ENCODE measurements around the gene NDUFV2.

NDUFV2 gene

GRCh38 chr18:9136315-9137155 is 34.0 kb downstream of the NDUFV2 start, which contains the start of gene ANKRD12:
TSS of gene ANKRD12 (plus strand) at chr18:9136781. CDS start at chr18:9182433, 45,652 bp downstream.
- ATAC-seq: peak; percentile 89
- TF ChIP-seq OSR1 (CRISPR knock-in tag; IDR thresholded peaks at IDR 0.05) (no peak), RARB (CRISPR knock-in tag; IDR thresholded peaks at IDR 0.05) (no peak), ZNF8 (CRISPR knock-in tag; IDR thresholded peaks at IDR 0.05) (no peak), BACH2 (CRISPR knock-in tag; IDR thresholded peaks at IDR 0.05; ENCODE audit: borderline replicate concordance) (no peak), ARNTL (CRISPR knock-in tag; IDR thresholded peaks at IDR 0.05; ENCODE audit: borderline replicate concordance, low read depth) (peak; percentile 96), TCF4 (CRISPR knock-in tag; IDR thresholded peaks at IDR 0.05; ENCODE audit: borderline replicate concordance) (no peak), ZNF70 (CRISPR knock-in tag; IDR thresholded peaks at IDR 0.05) (no peak), ZFP3 (CRISPR knock-in tag; IDR thresholded peaks at IDR 0.05) (no peak), CREB5 (CRISPR knock-in tag; IDR thresholded peaks at IDR 0.05; ENCODE audit: low read depth) (no peak), ZNF565 (CRISPR knock-in tag; conservative IDR thresholded peaks at IDR 0.05; ENCODE audit: low read depth) (no peak), TOX (CRISPR knock-in tag; IDR thresholded peaks at IDR 0.05; ENCODE audit: borderline replicate concordance) (no peak), PPARA (CRISPR knock-in tag; IDR thresholded peaks at IDR 0.05; ENCODE audit: borderline replicate concordance) (no peak), PATZ1 (CRISPR knock-in tag; IDR thresholded peaks at IDR 0.05; ENCODE audit: borderline replicate concordance) (0 out of 2 replicates have a peak, but pooled peaks have one; percentile 15), ZC3H10 (CRISPR knock-in tag; IDR thresholded peaks at IDR 0.05) (no peak), GLIS3 (CRISPR knock-in tag; IDR thresholded peaks at IDR 0.05) (no peak), ESRRG (CRISPR knock-in tag; IDR thresholded peaks at IDR 0.05) (no peak), CSRNP3 (CRISPR knock-in tag; IDR thresholded peaks at IDR 0.05) (no peak), ISL1 (CRISPR knock-in tag; IDR thresholded peaks at IDR 0.05) (no peak), SNAI2 (CRISPR knock-in tag; IDR thresholded peaks at IDR 0.05) (no peak), CSDC2 (CRISPR knock-in tag; IDR thresholded peaks at IDR 0.05) (no peak), ZFP30 (CRISPR knock-in tag; IDR thresholded peaks at IDR 0.05) (no peak)
- TF ChIP-seq, protein P1, sequence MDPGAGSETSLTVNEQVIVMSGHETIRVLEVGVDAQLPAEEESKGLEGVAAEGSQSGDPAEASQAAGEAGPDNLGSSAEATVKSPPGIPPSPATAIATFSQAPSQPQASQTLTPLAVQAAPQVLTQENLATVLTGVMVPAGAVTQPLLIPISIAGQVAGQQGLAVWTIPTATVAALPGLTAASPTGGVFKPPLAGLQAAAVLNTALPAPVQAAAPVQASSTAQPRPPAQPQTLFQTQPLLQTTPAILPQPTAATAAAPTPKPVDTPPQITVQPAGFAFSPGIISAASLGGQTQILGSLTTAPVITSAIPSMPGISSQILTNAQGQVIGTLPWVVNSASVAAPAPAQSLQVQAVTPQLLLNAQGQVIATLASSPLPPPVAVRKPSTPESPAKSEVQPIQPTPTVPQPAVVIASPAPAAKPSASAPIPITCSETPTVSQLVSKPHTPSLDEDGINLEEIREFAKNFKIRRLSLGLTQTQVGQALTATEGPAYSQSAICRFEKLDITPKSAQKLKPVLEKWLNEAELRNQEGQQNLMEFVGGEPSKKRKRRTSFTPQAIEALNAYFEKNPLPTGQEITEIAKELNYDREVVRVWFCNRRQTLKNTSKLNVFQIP (CRISPR knock-in tag; IDR thresholded peaks at IDR 0.05; ENCODE audit: borderline replicate concordance, low read depth): no peak
- TF ChIP-seq, protein P2, sequence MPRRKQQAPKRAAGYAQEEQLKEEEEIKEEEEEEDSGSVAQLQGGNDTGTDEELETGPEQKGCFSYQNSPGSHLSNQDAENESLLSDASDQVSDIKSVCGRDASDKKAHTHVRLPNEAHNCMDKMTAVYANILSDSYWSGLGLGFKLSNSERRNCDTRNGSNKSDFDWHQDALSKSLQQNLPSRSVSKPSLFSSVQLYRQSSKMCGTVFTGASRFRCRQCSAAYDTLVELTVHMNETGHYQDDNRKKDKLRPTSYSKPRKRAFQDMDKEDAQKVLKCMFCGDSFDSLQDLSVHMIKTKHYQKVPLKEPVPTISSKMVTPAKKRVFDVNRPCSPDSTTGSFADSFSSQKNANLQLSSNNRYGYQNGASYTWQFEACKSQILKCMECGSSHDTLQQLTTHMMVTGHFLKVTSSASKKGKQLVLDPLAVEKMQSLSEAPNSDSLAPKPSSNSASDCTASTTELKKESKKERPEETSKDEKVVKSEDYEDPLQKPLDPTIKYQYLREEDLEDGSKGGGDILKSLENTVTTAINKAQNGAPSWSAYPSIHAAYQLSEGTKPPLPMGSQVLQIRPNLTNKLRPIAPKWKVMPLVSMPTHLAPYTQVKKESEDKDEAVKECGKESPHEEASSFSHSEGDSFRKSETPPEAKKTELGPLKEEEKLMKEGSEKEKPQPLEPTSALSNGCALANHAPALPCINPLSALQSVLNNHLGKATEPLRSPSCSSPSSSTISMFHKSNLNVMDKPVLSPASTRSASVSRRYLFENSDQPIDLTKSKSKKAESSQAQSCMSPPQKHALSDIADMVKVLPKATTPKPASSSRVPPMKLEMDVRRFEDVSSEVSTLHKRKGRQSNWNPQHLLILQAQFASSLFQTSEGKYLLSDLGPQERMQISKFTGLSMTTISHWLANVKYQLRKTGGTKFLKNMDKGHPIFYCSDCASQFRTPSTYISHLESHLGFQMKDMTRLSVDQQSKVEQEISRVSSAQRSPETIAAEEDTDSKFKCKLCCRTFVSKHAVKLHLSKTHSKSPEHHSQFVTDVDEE (CRISPR knock-in tag; IDR thresholded peaks at IDR 0.05): peak; percentile 44; the same call in 1 of the 2 replicates
